Middle frontal gyrus (tissue), 1 donor: ENCODE results near the gene SLC25A12.
"Not testable (repeated sequence)": the region's sequence is repeated elsewhere in the genome, so short reads cannot be mapped to it uniquely, and the experiment has no call there.

Source experiments
- DNase-seq: peaks from one replicate; pipeline ENCODE4 v3.0.0-alpha.2; 2015; ENCODE audit warnings: low spot score; ENCODE audit errors: extremely low spot score

The SLC25A12 gene, protein sequence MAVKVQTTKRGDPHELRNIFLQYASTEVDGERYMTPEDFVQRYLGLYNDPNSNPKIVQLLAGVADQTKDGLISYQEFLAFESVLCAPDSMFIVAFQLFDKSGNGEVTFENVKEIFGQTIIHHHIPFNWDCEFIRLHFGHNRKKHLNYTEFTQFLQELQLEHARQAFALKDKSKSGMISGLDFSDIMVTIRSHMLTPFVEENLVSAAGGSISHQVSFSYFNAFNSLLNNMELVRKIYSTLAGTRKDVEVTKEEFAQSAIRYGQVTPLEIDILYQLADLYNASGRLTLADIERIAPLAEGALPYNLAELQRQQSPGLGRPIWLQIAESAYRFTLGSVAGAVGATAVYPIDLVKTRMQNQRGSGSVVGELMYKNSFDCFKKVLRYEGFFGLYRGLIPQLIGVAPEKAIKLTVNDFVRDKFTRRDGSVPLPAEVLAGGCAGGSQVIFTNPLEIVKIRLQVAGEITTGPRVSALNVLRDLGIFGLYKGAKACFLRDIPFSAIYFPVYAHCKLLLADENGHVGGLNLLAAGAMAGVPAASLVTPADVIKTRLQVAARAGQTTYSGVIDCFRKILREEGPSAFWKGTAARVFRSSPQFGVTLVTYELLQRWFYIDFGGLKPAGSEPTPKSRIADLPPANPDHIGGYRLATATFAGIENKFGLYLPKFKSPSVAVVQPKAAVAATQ

DNA sequence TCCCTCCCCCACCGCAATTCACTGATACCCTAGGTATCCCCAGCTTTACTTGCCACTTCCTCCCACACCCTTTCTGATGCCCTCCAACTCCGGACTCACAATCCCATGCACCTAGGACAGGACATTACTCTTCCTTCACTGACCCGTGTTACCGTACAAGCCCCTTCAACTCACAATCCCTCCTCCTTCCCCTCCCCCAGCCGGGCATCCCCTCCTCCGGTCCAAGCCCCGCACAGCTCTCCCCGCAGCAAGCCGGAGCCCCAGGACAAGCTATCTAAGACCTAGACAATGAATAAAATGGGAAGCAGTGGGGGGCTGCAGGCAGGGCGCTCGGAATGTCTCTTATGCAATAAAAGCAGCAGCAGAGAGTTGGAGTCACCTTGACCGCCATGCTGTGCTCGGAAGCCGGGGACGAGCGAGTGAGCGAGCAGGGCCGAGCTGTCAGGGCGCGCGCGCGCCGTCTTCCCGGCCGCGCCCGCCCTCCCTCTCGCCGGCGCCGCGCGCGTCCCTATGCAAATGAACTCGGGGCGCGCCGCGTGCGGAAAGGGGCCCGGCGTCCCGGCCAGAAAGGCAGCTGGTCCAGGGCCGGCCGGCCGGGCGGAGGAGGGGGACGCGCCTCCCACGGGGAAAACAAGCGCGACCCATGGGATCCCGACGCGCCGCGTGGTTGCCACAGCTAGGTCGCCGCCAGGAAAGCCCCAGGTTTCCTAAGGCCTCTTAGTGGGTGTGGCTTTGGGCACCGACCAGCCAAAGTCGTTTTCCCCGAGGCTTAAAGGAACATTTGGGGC lies at the start of gene SLC25A12:
SLC25A12 (minus strand) TSS at position 421 of the 788 bp plus-strand sequence; CDS start at position 391, 30 bp downstream.
- peak; percentile 79 for DNase-seq

DNA sequence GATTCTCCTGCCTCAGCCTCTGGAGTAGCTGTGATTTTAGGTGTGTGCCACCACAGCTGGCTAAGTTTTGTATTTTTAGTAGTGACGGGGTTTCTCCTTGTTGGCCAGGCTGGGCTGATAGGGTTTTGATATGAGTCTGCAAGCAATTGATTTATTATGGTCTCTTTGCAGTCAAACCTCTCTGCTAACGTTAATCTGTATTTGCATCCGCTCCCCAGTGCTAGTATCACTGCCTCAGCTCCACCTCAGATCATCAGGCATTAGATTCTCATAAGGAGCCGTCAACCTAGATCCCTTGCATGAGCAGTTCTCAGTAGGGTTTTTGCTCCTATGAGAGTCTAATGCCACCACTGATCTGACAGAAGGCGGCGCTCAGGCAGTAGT lies 47.3 kb upstream of the SLC25A12 start:
- DNase-seq, result no peak

DNA sequence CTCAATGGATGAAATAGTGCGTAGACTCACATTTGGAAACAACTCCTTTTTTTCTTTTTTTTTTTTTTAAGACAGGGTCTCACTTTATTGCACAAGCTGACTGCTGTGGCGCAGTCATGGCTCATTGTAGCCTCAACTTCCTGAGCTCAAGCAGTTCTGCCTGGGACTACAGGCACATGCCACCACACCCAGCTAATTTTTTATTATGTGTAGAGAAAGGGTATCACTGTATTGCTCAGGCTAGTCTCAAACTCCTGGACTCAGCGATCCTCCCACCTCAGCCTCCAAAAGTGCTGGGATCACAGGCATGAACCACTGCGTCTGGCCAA lies 45.7 kb upstream of the SLC25A12 start:
- DNase-seq, result no peak

DNA sequence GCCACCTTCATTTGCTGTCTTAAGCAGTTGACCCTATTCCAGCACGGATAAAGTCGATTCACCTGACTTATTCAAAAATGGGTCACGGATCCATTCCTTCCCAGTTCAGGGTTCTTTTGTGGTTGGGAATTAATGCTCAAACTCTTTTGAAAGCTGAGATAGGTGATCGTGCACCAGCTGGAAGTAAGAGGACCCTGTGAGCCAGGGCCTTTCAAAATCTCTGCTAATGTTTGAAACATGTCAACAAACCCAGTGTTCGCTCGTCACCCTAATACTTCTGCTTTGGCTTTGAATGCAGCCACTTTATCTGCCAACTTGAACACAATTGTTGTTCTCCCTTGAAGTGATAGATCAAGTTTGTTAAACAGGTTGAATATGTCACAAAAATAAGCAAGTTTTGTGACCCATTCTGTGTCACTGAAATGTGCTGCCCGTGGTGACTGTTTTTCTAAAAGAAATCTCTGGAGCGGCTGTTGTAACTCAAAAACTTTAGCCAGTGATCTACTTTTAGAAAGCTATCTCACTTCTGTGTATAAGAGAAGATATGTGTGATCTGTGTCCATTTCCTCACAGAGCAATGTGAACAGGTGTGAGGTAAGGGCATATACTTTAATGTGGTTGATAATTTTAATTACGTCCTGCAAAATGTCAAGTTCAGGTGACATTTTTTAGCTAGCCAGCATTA lies 45.2 kb upstream of the SLC25A12 start:
- no peak for DNase-seq

DNA sequence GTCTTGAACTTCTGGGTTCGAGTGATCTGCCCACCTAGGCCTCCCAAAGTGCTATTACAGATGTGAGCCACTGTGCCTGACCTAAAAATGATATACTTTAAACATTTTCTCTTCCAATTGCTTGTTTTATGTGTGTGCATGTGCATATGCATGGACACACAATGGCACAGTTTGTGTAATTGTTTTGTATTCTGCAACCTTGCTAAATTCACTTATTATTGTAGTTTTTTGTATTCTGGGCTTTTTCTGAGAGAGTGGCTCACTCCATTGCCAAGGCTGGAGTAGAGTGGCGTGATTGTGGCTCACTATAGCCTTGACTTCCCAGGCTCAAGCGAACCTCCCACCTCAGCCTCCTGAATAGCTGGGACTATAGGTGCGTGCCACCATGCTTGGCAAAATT lies 36.3 kb upstream of the SLC25A12 start:
- DNase-seq, result no peak

DNA sequence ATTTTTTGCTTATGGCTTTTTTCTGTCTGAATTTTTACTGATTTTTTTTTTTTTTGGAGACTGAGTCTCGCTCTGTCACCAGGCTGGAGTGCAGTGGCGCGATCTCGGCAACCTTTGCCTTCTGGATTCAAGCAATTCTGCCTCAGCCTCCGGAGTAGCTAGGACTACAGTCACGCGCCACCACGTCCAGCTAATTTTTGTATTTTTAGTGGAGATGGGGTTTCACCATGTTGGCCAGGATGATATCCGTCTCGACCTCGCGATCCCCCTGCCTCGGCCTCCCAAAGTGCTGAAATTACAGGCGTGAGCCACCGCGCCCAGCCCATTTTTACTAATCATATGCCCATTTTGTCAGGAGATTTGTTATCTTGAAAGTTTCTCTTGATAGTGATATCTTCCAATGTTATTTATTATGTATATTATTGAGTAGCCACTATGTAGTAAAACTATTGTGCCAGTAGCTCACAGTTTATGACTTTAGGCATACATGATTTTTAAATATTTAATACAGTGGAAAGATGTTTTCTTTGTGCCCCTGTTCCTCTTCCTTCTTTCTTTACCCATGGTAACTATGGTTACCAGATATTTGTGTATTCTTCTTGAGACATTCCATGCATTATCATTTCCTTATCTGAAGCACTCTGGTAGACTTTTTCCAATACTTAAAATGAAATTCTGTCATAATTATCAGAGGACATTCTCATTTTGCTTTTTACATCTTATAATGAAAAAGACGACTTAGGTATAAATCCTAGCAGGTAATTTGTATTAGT lies 30.3 kb upstream of the SLC25A12 start:
- no peak for DNase-seq

DNA sequence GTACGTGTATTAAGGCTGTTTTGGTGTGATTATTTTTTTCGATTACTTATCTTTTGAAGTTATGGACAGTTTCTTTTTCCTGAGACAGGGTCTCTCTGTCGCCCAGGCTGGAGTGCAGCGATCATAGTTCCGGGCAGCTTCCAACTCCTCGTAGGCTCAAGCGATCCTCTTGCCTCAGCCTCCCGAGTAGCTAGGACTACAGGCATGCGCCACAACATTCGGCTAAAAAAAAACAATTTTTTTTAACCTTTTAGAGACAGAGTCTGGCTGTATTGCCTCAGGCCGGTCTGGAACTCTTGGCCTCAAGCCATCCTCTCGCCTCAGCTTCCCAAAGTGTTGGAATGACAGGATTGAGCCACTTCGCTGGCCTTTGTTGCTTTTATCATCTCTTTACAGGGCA lies 29.2 kb upstream of the SLC25A12 start:
- DNase-seq, result no peak

DNA sequence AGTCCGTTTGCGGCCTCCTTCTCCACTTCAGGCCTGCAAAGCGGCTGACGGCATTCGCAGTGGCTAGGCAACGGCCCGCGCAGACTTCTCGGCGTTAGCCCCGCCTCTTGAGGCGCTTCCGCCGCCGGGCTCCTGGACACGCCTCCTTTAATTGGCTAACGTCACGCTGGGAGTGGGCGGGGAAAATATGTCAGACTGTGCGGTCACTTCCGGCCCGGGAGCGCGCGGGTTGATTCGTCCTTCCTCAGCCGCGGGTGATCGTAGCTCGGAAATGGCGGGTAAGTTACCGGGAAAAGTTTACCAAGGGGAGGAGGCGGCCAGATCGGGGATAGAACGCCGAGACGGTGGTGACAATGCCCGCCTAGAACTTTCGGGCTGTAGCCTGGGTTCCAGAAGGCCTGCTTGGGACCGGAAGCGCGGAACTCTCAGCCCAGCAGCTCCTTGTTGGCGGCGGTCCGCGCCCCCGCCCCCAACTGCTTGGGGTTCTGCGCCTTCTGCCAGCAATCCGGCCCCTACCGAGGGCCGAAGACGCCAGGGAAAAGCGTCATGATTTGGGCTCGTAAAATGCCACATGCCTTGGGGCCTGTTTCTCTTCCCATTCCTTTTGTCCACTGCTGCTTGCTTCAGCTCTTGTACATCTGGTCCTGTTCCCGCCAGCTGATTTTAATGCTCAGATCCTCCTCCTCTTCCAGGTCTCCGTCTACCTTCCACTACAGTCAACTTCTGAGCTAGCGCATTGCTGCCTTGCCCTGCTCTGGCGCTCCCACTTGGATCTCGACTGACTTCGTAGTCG lies 28.4 kb upstream of the SLC25A12 start, which contains the start of gene HAT1:
HAT1 (plus strand) TSS at position 232 of the 793 bp plus-strand sequence; CDS start at position 272, 40 bp downstream.
- DNase-seq, result peak; percentile 97

DNA sequence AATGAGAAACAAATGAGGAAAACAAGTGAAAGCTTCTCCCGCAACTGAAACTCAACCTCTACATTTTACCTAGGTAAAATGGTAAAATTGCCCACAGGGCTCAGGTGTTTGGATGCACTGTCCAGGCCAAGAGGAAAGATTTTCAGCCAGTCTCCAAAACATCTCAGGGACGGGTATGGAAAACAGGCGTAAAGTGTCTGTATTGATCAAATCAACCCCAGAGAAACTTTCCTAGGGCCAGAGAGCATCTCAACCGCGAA lies 27.9 kb upstream of the SLC25A12 start:
- DNase-seq, result no peak

DNA sequence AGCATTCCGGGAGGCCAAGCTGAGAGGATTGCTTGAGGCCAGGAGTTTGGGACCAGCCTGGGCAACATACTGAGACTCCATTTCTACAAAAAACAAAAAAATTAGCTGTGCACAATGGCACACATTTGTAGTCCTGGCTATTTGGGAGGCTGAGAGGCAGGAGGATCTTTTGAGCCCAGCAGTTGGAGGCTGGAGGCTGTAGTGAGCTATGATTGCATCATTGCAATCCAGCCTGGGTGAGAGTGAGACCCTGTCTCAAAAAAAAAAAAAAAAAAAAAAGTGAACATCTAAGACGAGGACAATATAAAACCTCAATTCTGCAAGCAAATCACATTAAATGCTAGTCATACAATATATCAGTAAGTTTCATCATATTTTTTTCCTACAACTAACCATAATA lies 25.4 kb upstream of the SLC25A12 start:
- no peak for DNase-seq

DNA sequence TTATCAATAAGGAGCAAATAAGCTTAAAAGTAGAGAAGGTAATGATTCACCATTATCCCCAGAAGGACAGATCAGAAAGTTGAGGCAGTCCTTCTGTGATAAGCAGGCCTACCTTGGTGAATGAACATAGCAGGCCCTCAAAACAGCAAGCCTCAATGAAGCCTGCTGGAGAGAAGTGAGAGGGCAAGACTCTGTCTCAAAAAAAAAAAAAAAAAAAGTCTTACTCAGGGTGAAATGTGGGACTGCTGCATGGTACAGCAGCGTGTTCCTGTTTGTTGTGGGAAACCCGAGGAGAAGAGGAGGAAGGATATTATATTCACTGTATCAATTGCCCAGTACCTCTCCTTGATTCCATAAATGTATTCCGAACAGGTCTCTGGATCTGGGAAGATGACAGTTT lies 19.5 kb upstream of the SLC25A12 start:
- no peak for DNase-seq

DNA sequence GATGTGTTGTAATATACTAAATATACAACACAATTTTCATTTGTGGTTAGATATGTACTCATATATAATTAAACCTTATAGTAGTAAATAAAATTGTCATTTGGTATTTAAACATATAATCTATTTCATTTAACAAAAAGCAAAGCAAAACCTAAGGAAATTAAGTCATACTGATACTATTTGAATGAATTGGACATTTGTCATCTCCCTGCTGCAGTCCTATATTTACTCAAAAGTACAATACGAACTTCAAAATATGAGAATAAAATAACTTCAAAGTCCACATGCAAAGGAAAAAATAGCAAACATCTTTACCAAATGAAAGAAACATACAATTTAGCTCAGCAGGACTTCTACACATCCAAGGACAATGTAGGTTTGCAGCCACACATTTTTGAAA lies 16.4 kb upstream of the SLC25A12 start:
- no peak for DNase-seq

DNA sequence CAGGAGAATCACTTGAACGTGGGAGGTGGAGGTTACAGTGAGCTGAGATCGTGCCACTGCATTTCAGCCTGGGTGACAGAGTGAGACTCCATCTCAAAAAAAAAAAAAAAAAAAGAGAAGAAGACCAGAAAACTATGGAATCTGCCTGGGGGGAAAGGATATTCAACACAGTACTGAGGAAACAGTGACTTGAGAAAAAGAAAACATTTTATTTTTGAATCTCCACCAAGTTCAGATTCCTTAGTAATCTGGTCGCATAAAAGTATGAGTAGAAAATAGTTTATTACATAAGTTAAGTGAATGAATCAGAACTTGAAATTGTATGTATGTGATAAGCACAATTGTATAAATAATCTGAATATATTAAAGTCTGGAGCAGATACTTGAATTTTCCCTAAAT lies 15.2 kb upstream of the SLC25A12 start:
- DNase-seq, result no peak

DNA sequence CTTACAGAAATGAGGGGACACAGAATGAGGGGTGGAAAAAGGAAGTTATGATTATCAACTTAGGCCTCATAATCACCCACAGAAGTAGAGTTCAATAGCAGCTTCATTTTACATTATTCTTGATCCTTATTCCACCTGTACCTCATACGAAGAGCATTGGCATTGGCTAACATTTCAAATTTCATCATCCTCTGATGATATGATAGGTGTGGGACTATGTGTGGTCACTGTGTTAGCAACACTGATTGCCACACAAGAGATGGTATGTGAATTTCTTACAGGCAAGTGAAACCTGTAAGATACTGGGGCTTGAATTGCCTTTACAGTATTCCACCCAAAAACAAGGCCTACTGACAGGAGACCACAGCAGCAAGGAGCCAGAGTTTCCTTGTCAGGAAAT lies 14.2 kb upstream of the SLC25A12 start:
- no peak for DNase-seq

DNA sequence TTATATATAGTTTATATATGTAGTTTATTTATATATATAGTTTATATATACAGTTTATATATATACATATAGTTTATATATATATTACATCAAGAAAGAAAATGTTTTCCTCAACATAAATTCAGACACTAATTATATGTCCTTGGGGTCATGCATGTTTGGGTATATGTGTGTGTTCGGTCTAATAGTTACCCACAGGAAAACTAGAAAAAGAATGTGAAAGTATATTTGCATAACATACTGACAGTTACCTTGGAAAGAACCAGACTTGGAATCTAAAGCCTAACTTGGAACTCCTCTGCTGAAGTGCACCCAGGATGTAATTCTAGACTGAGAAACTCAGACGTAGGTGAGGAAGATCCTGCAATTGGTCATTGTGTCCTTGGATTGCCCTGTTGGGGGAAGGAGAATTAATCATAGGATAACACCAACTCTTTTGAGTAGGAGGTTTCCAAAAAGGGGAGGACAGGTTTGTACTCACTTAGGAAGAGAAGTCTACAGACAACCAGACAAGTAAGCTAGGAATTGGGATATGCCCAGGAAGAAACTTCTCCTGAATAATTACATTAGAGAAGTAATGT lies 8.9 kb upstream of the SLC25A12 start:
- DNase-seq, result no peak

DNA sequence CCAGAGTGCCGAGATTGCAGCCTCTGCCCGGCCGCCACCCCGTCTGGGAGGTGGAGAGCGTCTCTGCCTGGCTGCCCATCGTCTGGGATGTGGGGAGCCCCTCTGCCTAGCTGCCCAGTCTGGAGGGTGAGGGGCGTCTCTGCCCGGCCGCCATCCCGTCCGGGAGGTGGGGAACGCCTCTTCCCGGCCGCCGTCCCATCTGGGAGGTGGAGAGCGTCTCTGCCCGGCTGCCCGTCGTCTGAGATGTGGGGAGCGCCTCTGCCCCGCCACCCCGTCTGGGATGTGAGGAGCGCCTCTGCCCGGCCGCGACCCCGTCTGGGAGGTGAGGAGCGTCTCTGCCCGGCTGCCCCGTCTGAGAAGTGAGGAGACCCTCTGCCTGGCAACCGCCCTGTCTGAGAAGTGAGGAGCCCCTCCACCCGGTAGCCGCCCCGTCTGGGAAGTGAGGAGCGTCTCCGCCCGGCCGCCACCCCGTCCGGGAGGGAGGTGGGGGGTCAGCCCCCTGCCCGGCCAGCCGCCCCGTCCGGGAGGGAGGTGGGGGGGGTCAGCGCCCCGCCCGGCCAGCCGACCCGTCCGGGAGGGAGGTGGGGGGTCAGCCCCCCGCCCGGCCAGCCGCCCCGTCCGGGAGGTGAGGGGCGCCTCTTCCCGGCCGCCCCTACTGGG lies 5.7 kb upstream of the SLC25A12 start:
- not testable (repeated sequence) for DNase-seq

DNA sequence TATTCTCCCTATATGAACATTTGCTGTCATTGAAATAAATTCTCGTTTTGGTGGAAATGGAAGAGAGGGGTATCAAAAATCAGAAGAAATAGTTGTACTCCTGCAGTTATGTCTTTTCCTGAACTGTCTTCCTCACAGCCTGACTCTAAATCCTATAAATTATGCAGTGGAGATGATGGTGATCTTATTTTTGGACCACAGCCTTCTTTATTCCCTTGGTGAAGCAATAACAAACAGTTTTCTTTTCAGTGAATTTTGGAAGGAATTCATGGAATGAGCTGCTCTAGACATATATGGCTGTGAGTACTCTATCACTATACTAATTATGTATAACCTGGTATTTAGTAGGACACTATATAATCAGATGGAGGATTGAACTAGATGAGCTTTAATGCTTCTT lies 1.7 kb upstream of the SLC25A12 start:
- DNase-seq, result no peak

DNA sequence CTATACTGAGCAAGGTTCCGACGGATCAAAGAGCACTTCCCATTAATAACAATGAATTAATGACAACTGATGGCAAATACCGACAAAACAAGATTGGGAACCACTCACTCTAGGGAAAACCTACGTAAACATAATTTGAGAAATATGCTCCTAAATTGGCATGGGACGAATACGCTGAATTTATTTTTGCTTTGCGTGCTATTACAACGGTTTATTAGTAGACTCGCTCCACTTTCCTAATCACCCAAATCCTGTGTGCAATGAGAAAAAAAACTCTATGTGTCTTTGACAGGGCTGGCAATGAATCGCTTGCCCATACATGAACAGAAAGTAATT lies 536 bp upstream of the SLC25A12 start:
- no peak for DNase-seq

DNA sequence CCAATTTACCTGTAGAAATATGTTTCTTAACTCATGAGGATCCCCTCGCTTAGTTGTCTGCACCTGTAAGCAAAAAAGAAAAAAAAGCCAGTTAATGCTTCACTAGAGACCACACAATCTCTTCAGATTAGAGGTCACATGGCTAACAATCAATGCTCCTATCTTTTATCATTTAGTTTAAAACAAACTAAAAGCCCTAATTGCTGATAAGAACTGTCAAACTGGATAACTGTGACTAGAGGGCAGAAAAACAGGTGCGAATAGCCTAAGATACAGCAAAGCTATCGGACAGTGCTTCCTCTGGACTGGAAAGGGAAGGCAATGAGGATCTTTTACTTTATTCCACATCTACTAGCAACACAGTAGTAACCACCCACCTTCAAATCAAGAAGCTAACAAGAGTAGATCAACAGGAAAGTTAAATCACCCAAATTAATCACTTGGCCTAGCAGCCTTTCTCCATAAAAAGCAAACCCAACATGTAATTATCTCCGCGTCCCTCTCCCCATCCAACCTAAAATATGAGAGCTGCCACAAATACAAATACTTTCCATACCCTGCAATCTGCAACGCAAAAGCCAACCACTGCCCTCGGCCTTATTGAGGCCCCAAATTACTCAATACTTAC lies 734 bp downstream of the SLC25A12 start:
- DNase-seq, result no peak
